Activated CD8-positive, alpha-beta memory T cell treated with anti-CD3 and anti-CD28 coated beads, Interleukin-2, amount 50 U/mL, for 24 hours (primary cell): Measurements from ENCODE around the gene DDB1.

ENCODE experiments used
- DNase-seq: peaks from one replicate; pipeline ENCODE4 v3.0.0-alpha.2; 2020; ENCODE audit errors: extremely low read depth

Gene DDB1

DNA sequence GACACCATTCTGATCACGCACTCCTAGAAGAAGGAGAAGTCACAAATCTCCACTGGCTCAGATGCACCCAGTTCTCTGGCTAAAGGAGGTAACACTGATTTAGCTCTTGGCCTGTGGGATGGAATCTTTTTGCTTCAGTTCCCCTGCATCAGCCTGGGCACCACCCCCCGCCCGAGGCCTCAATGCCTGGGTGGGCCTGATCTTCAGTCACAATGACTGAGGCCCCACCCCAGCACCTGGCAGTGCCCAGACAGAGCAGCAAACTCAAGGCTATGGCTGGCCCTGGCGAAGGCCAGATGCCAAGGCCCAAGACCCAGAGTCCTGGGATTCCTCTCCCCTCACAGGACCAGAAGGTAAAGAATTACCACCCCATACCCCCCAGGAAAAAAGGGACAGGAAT is 23.8 kb upstream of the DDB1 start:
- DNase-seq, result no peak

DNA sequence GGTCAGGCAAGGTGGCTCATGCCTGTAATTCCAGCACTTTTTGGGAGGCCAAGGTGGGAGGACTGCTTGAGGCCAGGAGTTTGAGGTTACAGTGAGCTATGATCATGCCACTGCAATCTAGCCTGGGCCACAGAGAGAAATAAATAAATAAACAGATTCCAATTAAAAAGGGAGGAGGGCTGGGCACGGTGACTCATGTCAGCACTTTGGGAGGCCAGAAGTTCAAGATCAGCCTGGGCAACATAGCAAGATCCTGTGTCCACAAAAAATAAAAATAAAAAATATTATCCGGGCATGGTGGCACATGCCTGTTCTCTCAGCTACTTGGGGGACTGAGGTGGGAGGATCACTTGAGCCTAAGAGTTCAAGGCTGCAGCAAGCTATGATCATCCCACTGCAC is 21.3 kb upstream of the DDB1 start:
- no peak for DNase-seq

DNA sequence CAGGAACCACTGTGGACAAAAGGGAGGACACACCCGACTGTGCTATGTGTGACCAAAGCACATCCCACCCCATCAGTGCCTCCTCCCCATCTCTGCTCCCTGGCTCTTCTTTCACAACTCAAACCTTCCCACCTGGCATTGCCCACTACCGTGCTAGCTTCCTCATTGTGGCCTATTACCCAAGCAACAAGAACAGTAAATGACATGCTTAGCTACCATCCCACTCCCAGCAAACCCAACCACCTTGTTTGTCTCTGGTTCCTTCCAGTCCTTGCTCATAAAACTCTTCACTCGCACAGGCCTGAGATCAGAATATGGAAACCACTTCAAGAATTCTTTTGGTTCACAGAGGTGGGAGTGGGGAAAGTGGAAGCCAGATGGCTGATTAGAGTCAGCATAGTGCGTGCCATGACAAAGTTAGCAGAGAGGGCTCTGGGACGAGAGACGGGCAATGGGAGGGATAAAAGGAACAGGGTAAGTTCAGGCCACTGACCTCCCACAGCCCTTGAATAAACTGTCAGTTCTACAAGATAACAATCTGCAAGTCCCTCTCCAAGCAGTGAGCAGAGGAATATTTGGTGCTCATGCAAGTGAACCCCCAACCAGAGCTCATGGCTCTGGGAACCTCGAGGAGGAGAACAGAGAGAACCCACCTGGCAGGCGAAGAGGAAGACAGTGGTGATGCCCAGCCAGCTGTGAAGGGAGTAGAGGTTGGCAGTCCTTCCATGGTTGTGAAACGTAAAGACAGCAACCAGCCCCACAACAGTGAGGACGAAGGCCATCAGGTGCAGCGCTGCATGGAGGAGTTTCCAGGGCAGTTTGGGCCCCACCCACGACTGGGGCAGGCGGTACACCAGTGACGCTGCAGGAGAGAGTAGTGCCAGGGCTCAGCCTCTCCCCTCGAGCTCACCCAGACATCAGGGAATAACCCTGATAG is 20.5 kb upstream of the DDB1 start:
- DNase-seq, result no peak

DNA sequence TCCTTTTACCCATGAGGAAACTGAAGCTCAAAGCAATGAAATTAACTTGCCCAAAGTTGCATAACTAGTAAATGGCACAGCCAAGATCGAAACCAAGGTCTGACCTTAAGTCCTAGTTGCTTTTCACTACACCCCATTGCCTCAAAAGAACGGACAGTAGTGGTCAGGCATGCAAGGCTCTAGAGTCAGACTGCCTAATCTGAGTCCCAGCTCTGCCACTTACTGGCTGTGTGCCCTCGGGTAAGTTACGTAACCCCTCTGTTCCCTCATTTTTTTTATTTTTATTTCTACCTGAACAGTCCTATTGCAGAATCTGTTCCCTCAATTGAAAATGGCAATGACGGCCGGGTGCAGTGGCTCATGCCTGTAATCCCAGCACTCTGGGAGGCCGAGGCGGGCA is 19.1 kb upstream of the DDB1 start:
- DNase-seq, result no peak

DNA sequence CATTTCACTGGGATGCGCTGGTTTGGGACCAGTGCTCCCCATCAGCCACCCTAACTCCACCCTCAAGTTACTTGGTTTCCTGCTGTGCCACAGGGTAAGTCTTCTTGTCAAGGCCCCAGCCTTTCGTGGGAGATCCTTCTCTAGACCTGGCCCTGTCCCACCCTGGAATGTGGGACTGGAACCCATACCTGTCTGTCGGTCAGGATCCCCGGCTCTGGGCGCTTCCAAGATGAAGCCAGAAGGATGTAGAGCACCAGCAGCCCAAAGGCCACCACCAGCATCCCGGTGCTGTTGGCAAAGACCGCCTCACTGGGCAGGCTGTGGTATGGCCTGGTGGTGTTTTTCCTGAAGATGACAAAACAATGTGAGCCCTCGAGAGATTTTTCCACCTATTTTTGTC is 17.9 kb upstream of the DDB1 start:
- DNase-seq, result no peak

DNA sequence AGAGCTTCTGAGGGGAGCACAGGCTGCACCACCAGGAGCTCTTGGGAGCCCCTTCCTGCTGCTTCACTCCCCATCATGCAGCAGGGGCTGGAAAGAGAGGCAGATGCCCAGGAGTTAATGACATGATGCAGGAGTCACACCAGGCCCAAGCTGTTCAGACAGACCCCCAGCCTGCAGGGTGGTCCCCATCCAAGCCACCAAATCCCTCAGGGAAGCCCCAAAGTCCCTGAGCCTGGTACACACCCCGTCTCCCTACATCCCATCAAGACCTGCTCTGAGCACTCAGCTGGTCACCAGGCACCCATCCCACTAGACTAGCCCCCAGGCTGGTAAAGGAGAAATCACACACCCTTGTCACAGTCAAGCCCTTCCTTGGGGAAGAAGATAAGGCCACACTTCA is 17.4 kb upstream of the DDB1 start:
- DNase-seq, result no peak

DNA sequence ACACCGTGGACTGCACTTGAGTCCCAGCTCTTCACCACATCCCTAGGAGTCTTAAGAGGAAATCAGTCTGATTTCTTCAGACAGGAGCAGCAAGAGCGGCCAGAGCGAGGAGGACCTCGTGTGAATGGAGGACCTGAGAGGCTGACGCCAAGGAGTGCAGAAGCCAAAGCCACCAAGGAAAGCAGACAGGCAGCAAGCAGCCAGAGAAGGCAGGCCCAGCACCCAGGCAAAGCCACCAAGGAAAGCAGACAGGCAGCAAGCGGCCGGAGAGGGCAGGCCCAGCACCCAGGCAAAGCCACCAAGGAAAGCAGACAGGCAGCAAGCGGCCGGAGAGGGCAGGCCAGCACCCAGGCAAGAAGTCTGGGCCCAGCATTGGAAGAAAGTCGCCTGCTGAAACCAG is 17.0 kb upstream of the DDB1 start:
- DNase-seq, result no peak

DNA sequence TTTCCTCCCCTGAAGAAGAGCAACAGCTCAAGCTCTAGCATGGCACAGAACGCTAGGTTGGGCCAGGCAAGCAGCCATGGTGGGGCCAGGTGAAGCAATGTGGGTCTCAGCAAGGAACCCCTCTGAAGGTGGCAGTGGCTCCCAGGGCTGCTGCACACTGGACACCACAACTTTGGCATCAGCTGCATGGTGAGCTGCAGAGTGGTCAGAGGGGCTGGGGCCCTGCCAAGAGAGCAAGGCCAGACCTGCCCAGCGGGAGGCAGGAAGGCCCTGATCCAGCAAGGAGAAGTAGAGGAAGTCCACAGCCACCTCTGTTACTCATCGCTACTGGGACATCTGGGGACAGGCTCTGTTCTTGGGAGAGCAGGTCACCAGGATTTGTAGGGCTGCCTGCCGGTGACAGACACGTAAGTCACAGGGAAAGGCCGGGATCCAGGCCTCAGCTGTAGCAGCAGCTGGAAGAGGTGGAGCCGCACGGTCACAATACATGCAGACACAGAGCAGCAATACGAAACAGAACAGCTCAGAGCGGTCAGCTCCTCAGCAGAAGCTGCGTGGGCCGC is 16.4 kb upstream of the DDB1 start:
- no peak for DNase-seq

DNA sequence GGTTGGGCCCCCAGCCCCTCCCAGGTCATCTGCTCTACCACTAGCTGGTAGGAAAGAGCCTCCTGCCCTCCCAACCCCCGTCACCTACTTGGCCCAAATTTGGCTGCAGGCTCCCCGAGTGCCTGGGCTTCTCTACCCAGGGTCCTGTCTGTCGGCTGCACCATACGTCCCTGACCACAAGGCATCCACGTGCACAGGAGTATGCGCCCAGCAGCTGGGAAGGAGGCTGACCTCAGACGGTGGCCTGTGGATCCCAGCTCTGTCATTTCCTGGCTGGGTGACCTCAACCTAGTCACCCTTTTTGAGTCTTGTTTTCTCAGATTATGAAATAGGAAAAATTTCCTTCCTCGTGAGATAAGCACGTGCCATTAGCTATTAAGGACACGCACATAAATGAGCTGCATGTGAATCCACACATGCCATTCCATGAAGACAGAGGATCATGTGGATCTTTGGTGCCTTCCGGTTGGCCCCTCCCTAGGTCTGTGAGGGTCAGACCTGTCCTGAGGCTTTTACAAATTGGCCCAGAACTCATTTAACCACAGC is 15.1 kb upstream of the DDB1 start:
- no peak for DNase-seq

DNA sequence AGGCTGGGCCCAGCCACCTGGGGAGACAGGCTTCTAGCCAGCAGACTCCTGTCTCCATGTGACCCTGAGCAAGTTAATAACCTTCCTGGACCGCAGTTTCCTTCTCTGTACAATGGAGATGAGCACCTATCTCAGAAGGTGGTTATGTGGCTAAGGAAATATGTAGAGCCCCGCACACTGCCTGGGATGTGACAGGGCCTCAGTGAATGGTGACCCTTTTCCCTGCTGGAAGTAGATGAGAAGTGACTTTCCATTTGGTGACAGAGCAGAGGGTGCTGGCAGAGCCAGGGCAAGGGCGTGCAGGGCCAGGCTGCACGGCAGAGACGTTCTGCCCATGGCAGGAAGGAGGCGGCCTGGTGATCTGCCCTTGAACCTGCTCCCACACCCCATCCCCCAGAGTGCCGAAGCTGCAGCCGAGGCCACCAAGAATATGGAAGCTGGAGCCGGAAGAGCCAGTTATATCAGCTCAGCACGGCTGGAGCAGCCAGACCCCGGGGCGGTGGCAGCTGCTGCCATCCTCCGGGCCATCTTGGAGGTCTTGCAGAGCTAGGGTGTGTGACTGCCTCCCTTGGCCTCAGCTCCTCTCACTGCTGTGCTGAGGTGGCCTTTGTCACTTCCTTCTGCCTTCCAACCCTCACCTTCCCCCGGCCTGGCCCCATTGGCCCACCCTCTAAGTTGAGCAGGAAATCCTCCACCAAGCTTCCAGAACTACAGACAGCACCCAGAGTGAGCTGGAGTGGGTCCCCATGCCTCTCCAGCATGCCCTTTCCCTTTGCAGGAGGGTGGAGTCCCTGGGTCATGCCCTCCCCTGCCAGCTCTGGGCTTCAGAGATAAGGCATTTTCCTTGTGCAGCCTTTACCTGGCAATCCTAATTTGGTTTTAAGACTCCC is 13.3 kb upstream of the DDB1 start:
- no peak for DNase-seq

DNA sequence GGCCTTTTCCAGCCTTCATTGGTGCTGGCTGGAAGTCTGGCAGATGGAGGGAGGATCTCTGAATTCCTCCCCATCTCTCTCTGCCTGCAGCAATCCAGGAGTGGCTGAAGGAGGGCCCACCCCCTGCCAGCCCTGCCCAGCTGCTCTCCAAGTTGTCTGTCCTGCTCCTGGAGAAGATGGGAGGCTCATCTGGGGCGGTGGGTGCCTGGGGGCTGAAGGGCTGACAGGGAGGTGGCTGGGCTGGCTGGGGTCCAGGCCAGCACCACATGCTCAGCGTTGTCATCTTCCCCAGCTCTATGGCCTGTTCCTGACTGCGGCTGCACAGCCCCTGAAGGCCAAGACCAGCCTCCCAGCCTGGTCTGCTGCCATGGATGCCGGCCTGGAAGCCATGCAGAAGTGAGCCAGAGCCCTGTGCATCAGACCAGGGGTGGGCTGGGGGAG is 12.3 kb upstream of the DDB1 start:
- DNase-seq, result no peak

DNA sequence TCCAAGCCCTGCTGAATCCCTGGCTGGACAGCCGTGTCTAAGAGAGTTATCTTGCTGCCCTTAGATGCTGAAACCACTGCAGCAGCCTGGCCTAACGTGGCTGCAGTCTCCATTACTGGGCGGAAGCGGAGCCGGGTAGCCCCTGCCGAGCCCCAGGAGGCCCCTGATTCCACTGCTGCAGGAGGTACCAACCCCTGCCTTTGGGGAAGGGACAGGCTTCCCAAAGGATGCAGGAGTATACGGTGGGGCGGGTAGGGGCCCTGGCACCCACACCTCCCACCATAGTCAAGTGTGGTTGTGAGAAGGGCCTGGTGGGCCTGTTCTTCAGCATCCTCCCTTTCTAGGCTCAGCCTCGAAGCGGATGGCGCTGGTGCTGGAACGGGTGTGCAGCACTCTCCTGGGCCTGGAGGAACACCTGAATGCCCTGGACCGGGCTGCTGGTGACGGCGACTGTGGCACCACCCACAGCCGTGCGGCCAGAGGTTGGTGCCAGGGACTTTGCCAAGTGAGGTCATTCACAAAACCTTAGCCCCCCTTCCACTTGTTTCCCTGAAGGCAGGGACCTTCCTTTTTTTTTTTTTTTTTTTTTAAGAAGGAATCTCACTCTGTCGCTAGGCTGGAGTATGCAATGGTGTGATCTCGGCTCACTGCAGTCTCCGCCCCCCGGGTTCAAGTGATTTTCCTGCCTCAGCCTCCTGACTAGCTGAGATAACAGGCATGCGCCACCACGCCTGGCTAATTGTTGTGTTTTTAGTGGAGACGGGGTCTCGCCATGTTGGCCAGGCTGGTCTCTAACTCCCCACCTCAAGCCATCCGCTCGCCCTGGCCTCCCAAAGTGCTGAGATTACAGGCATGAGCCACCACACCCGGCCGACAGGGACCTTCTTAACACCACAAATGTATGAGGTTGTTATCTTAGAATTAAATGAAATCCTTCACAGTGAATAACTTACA is 11.2 kb upstream of the DDB1 start:
- no peak for DNase-seq

DNA sequence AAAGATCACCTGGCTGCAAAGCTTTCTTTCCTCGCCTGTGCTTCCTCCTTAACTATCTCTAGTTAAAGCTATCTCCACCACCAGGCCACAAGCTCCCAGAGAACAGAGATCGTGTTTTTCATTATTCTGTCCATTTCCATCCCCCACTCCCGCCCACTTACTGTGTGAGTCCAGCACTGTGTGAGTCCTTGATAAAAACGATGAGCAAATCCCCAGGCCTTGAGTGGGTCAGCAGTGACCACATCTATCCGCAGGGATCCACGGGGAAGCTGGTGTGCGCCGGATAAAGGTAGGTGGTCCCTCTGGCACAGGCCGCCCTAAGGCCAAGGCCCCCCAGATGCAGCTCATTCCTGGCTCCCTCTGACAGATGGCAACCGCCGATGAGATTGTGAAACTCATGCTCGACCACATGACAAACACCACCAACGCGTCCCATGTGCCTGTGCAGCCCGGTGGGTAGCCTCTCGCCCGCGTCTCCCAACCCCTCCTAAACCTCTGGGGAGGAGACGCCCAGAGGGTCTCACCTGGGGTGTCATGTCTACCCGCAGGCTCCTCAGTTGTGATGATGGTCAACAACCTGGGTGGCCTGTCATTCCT is 9.4 kb upstream of the DDB1 start:
- DNase-seq, result no peak

DNA sequence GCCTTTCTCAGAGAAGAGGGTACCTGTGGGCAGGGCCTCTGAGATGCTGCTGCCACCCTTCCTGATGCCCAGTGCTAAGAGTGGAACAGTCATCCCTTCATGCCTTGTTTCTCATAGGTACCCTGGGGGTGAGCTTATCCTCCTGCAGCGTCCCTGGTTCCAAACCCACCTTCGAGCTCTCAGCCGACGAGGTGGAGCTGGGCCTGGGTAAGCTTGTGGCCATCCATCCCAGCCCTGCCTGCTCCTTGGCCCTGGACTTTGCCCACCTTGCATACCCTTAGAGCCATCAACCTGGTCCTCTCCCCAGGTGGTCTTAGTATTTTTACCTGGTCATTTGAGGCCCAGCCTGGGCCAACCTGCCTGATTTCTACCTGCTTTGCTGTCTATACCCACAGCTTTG is 8.8 kb upstream of the DDB1 start:
- DNase-seq, result no peak

DNA sequence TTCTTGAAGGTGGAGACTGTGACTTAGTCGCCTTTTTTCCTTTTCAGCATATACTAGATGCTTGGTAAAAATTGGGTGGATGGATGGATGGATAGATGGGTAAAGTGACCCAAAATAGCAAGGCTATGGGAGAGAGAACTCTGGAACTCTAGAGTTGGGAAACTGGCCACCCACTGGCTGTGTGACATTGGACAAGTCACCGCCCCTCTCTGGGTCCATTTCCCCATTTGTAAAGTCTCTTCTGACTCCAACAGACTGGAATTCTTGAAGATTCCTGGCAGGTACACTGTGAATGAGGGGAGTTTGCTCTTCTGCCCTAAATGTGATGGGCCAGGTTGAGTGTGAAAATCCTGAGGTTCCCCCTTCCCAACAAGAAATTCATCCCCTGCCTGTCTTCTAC is 8.1 kb upstream of the DDB1 start:
- no peak for DNase-seq

DNA sequence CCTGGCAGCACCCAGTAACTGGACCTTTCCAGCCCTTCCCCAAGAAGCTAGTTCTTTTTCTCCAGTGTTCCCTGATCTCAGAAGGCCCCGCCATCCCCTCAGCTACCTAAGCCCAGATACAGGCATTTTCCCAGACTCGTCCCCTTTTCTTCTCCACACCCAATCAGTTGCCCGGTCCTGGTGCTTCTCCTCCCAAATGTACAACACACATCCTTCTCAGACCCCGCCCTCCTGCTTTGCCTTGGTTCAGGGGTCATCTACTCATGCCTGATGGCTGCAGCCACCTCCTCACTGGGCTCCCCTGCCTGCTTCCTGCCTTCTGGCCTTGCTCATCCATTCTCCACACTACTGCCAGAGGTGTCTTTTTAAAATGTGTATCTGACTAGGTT is 6.6 kb upstream of the DDB1 start:
- DNase-seq, result no peak

DNA sequence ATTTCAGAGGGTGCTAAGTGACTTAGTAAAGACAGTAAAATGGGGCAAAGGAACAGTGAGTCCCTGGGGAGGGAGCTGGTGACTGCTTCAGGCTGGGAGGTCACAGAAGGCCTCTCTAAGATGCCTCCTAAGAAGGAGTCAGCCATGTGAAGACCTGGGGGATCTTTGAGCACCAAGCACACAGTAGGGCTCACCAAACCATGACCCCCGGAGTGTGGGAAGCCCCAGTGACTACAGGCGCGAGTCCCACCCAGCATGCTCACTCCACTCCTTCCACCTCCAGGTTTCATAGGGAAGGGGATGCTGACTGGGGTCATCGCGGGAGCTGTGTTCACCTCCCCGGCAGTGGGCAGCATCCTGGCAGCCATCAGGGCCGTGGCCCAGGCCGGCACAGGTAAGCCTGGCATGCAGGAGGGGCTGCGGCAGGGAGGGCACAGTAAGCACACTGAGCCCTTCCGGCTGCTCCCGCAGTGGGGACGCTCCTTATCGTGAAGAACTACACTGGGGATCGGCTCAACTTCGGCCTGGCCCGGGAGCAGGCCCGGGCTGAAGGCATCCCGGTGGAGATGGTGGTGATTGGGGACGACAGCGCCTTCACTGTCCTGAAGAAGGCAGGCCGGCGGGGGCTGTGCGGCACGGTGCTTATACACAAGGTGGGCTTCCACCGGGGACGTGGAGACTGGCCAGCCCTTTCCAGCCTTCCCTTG is 6.0 kb upstream of the DDB1 start:
- DNase-seq, result no peak

DNA sequence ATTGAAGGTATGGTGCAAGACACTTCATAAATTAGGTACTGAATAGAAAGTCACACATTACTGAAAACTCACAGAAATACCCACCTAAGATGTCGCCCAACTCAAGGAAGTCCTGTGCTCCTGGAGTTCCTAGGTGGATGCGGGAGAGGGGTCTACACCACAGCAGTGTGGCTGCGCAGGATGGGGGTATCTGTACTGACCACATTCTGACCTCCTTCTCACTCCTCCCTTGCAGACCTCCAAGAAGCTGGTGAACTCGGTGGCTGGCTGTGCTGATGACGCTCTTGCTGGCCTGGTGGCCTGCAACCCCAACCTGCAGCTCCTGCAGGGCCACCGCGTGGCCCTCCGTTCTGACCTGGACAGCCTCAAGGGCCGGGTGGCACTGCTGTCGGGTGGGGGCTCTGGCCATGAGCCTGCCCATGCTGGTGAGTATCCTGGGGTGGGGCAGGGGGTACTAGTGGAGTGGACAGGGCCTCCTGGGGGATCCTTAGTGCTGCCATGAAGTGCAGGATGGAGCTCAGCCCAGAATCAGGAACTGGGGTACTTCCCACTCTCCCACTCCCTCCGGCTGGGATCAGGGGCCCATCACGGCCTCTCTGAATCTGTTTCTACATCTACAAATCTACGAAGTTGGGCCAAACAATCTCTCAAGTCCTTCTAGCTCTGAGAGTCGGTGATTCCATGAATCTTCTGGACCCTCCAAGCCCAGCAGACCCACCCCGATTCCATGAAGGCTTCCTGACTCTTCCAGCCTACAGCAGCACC is 5.0 kb upstream of the DDB1 start:
- DNase-seq, result no peak
